ENCODE data around the gene CRYZ.
"Not testable (repeated sequence)": the region's sequence is repeated elsewhere in the genome, so short reads cannot be mapped to it uniquely, and the experiment has no call there.

The CRYZ gene

GRCh38 chr1:74674278-74675048 lies 58.4 kb downstream of the CRYZ start:
- Mint-ChIP-seq H3K9me3 (no peaks in the 10 kb centered on the region), H3K36me3 (no peaks in the 10 kb centered on the region), H3K27me3 (peaks cover 24% of the 10 kb centered on the region), H3K4me1 (no peaks in the 10 kb centered on the region), H3K4me3 (no peak overlapping the region), H3K27ac (no peak overlapping the region)

GRCh38 chr1:74673351-74674111 lies 59.3 kb downstream of the CRYZ start, which contains the start of gene ERICH3:
Gene ERICH3, minus strand, starts transcription at chr1:74673792. Its CDS starts 273 bp downstream, at chr1:74673519.
- peaks cover 26% of the 10 kb centered on the region for H3K27me3 Mint-ChIP-seq
- H3K4me1 Mint-ChIP-seq: no peaks in the 10 kb centered on the region
- H3K36me3 Mint-ChIP-seq: no peaks in the 10 kb centered on the region
- no peak within 1 kb of the TSS for H3K4me3 Mint-ChIP-seq
- H3K27ac Mint-ChIP-seq: no peak within 1 kb of the TSS
- H3K9me3 Mint-ChIP-seq: no peaks in the 10 kb centered on the region

GRCh38 chr1:74670866-74671265 lies 62.0 kb downstream of the CRYZ start:
- H3K4me1 Mint-ChIP-seq, H3K4me3 Mint-ChIP-seq, H3K36me3 Mint-ChIP-seq, H3K9me3 Mint-ChIP-seq, H3K27ac Mint-ChIP-seq: not testable (repeated sequence)
- H3K27me3 Mint-ChIP-seq: peaks cover 26% of the 10 kb centered on the region
